Measurements from ENCODE around the gene IER5. TPM values are rescaled to one million over a fixed set of nuclear protein-coding genes. Genes with fewer than 3 reads are reported as not detected.
A peak's percentile ranks its signal among the peaks of the same experiment; 100 is the strongest.

The IER5 gene
- total RNA-seq, 1 experiment from 2014 or later, result 27.6 TPM

GRCh38 chr1:181076852-181077251 lies 11.6 kb upstream of the IER5 start:
- DNase-seq (ENCODE audit: low read depth), result no peak

GRCh38 chr1:181077576-181078242 lies 10.8 kb upstream of the IER5 start:
- DNase-seq (ENCODE audit: low read depth), result no peak

GRCh38 chr1:181079382-181079781 lies 9.1 kb upstream of the IER5 start:
- no peak for DNase-seq (ENCODE audit: low read depth)

DNA sequence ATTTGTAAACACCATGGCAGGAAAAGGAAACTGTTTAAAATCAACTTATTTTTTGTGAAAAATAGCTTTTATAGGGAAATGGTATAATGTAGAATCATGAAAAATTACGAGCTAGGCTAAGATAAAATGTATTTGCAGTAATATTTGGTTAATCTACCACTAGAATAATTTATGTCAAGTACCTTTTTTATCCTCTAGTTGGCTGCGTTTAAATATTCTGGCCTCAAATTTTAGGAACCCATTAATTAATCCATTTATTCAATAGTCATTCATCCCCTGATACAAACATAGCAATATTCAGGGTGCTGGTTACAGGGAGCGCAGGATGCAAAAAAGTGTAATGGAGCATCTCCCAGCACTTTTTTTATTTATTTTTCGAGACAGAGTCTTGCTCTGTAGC lies 8.6 kb upstream of the IER5 start:
- no peak for DNase-seq (ENCODE audit: low read depth)

- no peak for DNase-seq (ENCODE audit: low read depth)
Observed at GRCh38 chr1:181080556-181080955, 7.9 kb upstream of the IER5 start.

- DNase-seq (ENCODE audit: low read depth), result no peak
Observed at GRCh38 chr1:181081395-181081794, 7.1 kb upstream of the IER5 start.

- peak; percentile 55 for DNase-seq (ENCODE audit: low read depth)
Observed at GRCh38 chr1:181083842-181084605, 4.5 kb upstream of the IER5 start.

GRCh38 chr1:181084606-181084969 lies 3.9 kb upstream of the IER5 start:
- no peak for DNase-seq (ENCODE audit: low read depth)

GRCh38 chr1:181086091-181086490 lies 2.4 kb upstream of the IER5 start:
- DNase-seq (ENCODE audit: low read depth), result no peak

GRCh38 chr1:181086926-181087325 lies 1.6 kb upstream of the IER5 start:
- DNase-seq (ENCODE audit: low read depth), result peak; percentile 69

- DNase-seq (ENCODE audit: low read depth), result no peak
Observed at GRCh38 chr1:181087400-181087901, 1.0 kb upstream of the IER5 start.

- DNase-seq (ENCODE audit: low read depth), result no peak
Observed at GRCh38 chr1:181089017-181089675, 646 bp downstream of the IER5 start.

DNA sequence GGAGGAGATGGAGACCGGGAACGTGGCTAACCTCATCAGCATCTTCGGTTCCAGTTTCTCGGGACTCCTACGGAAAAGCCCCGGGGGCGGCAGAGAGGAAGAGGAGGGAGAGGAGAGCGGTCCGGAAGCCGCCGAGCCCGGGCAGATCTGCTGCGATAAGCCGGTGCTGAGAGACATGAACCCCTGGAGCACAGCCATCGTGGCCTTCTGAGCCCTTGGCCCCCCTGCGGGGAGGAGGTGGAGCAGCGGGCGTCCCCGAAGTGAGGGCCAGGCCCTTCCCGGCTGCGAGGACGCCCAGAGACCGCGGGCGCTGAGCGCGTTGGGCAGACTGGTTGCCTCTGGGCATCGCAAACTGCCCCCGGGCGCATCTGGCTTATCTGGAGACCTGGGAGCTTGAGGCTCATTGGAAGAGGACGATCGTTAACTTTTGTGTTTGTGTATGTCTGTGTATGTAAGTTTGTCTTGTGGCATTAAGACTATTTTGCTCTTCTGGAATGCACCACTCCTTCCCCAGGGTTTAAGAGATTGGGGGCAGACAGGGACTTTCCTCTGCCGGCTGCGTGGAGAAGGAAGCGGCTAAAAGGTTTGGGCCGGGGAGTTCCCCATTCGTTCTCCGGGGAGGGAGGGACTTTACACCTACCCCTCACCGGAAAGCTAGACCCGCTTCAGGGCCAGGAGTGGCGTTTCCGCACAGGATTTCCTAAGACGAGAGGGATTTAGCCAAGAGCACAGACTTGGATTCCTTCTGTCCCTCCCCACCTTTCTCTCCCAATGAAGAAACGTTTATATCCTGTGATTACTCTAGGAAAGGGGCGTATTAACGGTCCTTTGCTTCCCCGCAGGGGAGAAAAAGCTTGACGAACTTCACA lies 1.4 kb downstream of the IER5 start:
- peak; percentile 53 for DNase-seq (ENCODE audit: low read depth)

DNA sequence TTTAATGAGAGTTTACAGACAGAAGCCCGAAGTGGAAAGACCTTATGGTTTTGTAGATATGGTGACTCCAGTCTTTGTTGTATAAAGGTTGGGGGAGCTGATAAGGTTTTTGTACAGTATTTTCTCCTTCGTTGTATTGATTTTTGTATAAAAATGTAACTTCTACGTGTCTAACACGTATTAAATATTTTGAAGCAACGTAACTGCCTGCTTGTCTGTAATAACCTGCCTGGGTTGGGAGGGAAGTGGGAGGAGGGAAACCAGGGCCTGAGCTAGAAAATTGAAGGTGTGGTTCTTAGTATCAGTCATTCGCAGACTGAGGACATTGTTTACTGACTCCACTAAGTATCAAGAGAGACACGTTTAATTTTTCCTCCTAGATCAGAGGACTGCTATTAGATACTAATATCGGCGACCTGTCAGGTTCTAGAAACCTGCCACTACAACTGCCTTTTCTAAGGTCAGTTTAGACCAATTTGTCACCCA lies 2.2 kb downstream of the IER5 start:
- DNase-seq (ENCODE audit: low read depth), result peak; percentile 41

GRCh38 chr1:181091309-181092040 lies 3.0 kb downstream of the IER5 start:
- no peak for DNase-seq (ENCODE audit: low read depth)

- no peak for DNase-seq (ENCODE audit: low read depth)
Observed at GRCh38 chr1:181092056-181092455, 3.6 kb downstream of the IER5 start.

GRCh38 chr1:181092883-181093458 lies 4.5 kb downstream of the IER5 start:
- DNase-seq (ENCODE audit: low read depth), result no peak

DNA sequence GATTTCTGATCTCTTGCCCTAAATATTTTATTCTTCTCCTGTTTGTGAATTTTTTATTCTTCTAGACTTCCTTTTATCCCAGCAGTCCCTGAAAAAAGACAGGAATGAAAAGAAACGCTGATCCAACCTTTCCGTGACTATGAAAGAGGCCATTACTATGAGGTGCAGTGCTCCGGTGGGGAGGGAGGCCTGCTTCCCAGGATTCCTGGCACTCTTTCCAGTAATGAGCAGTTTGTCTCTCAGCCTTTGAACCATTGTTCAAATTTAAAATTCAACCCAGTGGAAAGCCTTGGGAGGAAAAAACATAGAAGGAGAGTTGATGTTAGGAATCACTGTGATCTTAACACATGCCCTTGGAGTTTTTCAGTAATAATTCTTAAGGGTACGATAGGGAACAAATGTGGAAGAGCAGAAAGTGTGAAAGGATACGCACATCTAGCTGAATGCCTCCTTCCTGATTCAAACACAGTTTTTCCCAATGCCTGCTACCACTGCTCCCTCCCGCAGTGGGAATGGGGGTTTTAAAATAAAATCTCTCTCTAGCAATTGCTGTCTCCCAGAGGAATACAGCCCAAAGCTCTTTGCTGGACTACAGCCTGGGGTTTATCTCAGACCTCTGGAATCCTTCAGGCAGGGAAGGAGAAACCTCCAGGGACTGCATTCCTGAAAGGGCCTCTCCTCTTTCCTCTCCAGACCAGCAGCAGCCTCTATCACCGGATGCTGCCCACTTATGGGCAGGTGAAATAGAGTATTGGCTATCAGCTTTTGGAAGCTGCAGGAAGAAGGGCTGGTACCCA lies 6.1 kb downstream of the IER5 start:
- no peak for DNase-seq (ENCODE audit: low read depth)

DNA sequence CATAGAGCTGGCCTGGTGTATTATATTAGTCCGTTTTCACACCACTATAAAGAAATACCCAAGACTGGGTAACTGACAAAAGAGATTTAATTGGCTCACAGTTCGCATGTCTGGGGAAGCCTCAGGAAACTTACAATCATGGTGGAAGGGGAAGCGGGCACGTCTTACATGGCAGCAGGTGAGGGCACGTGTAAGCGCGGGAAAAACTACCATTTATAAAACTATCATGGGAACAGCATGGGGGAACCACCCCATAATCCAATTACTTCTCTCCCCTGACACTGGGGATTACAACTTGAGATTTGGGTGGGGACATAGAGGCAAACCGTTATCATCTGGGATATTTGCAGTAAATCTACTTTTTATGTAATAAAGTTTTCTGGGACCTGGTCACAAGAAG lies 6.8 kb downstream of the IER5 start:
- DNase-seq (ENCODE audit: low read depth), result no peak

Data from HT1080 (cell line).